Measurements from ENCODE around the gene FOSL2. TPM values are rescaled to one million over a fixed set of nuclear protein-coding genes. Genes with fewer than 3 reads are reported as not detected.
A peak's percentile ranks its signal among the peaks of the same experiment; 100 is the strongest.

The FOSL2 gene
- total RNA-seq, 1 experiment from 2014 or later, result 44.8 TPM

DNA sequence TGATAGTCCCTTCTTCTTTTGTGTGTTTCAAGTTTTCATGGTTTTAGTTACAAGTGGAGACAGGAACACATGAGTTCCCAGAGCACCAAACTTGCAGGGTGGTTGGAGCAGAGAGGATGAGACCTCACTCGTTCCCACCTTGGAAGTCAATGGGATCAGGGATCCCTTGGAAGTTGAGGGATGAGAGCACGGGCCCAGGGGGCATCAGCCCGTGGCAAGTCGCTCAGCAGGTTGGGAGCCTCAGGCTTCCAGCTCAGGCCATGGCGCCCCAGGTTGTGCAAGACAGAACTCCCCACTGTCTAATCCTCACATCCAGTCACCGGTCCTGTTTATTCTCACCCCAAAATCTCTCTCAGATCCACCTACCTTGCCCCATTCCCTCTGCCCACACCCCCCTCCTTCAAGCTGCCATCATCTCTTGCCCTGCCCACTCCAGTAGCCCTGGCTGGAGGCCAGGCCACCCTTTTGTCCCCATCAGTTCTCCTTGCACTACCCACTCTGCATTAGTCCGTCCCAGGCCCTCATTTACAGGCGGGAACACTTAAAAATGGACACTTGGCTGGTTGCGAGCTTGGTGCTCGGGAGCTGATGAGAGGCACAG, 37.6 kb upstream of the FOSL2 start (continued):
- TF ChIP-seq, protein P1, sequence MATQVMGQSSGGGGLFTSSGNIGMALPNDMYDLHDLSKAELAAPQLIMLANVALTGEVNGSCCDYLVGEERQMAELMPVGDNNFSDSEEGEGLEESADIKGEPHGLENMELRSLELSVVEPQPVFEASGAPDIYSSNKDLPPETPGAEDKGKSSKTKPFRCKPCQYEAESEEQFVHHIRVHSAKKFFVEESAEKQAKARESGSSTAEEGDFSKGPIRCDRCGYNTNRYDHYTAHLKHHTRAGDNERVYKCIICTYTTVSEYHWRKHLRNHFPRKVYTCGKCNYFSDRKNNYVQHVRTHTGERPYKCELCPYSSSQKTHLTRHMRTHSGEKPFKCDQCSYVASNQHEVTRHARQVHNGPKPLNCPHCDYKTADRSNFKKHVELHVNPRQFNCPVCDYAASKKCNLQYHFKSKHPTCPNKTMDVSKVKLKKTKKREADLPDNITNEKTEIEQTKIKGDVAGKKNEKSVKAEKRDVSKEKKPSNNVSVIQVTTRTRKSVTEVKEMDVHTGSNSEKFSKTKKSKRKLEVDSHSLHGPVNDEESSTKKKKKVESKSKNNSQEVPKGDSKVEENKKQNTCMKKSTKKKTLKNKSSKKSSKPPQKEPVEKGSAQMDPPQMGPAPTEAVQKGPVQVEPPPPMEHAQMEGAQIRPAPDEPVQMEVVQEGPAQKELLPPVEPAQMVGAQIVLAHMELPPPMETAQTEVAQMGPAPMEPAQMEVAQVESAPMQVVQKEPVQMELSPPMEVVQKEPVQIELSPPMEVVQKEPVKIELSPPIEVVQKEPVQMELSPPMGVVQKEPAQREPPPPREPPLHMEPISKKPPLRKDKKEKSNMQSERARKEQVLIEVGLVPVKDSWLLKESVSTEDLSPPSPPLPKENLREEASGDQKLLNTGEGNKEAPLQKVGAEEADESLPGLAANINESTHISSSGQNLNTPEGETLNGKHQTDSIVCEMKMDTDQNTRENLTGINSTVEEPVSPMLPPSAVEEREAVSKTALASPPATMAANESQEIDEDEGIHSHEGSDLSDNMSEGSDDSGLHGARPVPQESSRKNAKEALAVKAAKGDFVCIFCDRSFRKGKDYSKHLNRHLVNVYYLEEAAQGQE (IDR thresholded peaks at IDR 0.05; ENCODE audit: low read depth), result no peak
- TF ChIP-seq, protein P2, sequence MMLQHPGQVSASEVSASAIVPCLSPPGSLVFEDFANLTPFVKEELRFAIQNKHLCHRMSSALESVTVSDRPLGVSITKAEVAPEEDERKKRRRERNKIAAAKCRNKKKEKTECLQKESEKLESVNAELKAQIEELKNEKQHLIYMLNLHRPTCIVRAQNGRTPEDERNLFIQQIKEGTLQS (IDR thresholded peaks at IDR 0.05), result no peak

DNA sequence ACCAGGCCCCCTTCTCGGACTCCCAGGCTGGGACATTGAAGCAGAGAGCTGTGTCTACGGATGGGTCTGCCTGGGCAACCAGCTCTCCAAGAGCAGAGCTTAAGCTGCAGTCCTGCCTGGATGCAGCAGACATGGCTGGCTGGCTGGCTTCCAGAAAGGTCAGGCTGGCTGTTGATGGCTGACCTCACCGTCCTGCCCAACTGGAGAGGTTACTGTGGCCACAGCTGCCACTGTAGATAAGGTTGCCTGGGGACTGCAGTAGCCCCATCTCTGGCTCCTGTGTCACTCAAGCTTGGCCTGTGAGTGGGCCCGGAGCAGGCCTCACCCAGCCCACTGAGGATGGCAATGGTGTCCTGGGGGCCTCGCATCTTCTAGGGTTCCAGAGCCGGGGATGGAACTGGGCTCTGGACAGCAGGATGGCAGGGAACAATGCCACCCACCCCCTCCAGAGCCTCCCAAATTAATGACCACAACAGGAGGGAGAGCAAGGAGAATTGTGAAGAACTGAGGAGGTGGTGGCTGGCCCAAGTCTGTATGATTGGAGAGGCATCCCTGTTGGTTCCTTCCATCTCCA, 37.0 kb upstream of the FOSL2 start:
- DNase-seq (ENCODE audit: low read depth, low spot score), result no peak
- BruUV-seq (replicated peaks), result no TSS peak
- ChIA-PET CTCF (no interaction called here), RAD21 (ENCODE audit: low non-redundant PET in 1 of 2, low total read pairs in 2 of 2, uncharacterized antibody in 2 of 2, unreplicated experiment in 2 of 2) (no interaction called here), POLR2A (no interaction called here)
- H3K27me3 ChIP-seq (ENCODE audit: insufficient read depth, low read length), result no peaks in the 10 kb centered on the region
- H3K4me2 ChIP-seq (ENCODE audit: low read length), result no peak overlapping the region
- ATAC-seq, result no peak
- no peak overlapping the region for H2AFZ ChIP-seq (ENCODE audit: low read depth, low read length, poor library complexity, severe bottlenecking)
- no peaks in the 10 kb centered on the region for H3K79me2 ChIP-seq (ENCODE audit: insufficient read depth, low read length)
- H3K27ac ChIP-seq (ENCODE audit: low read depth, low read length), result no peak overlapping the region
- no peaks in the 10 kb centered on the region for H3K9me3 ChIP-seq (ENCODE audit: control insufficient read depth in 1 of 2, insufficient read depth in 1 of 2, low read depth in 1 of 2, low read length in 2 of 2)
- no peaks in the 10 kb centered on the region for H4K20me1 ChIP-seq (ENCODE audit: insufficient read depth)
- H3K36me3 ChIP-seq (ENCODE audit: control insufficient read depth in 1 of 2, insufficient read depth in 2 of 2, low read length in 2 of 2), result no peaks in the 10 kb centered on the region
- no peaks in the 10 kb centered on the region for H3K9me2 ChIP-seq (ENCODE audit: insufficient read depth)
- TF ChIP-seq SIN3A (IDR thresholded peaks at IDR 0.05; ENCODE audit: low read depth), result no peak
- no peak for TF ChIP-seq POLR2AphosphoS5 (IDR thresholded peaks at IDR 0.05; ENCODE audit: low read depth, low read length)
- peak; percentile 33; the same call in 1 of the 2 replicates for TF ChIP-seq ZFX (IDR thresholded peaks at IDR 0.05)
- H3K4me3 ChIP-seq (replicated peaks in 1 of 2; ENCODE audit: low read depth in 1 of 2, low read length in 2 of 2), result no peak overlapping the region
- H3K4me1 ChIP-seq (ENCODE audit: control insufficient read depth in 1 of 2, insufficient read depth in 2 of 2, low read length in 2 of 2), result peaks cover 2 to 43% of the 10 kb centered on the region in 2 experiments; a peak in 3 of 4 replicates
- intact Hi-C loops (cut with micrococcal nuclease), result no loop called here
- no peak overlapping the region for H3K9ac ChIP-seq (ENCODE audit: low read length)

Measured in HCT116 (cell line).